ENCODE results near the gene TENM3.

Gene TENM3

DNA sequence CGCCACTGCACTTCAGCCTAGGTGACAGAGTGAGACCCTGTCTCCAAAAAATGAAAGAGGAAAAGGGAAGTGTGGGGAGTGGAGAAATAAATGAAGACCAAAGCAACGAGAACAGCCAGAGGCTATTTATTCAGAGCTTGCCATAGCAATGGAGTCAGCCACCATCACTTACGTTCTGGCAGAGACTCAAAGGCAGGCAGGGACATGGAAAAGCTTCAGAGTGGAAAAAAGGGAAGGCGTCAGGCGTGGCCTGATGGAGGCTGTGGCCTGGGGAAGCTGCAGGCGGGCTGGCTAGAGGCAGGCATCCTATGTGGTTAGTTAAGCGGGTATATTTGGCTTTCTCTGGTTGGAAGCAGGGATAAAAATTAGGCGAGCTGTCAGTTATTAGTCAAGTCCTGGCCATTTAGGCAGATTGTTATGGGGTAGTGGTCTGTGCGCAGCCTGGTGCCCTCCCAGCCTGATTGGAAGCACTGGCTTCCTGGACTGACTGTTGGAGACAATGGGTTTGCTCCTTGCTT, 600.7 kb downstream of the TENM3 start:
- no peaks in the 10 kb centered on the region for H3K4me1 ChIP-seq (ENCODE audit: low read length)
- H3K4me2 ChIP-seq (ENCODE audit: low read length) = no peak overlapping the region
- H2AFZ ChIP-seq (ENCODE audit: low read depth, low read length) = no peak overlapping the region
- no peaks in the 10 kb centered on the region for H3K9me3 ChIP-seq (ENCODE audit: insufficient read depth, low read length)
- H3K4me3 ChIP-seq (ENCODE audit: low read length) = no peak overlapping the region
- no peaks in the 10 kb centered on the region for H4K20me1 ChIP-seq (ENCODE audit: insufficient read depth, low read length)
- no peak overlapping the region for H3K27ac ChIP-seq (ENCODE audit: low read length)
- no peaks in the 10 kb centered on the region for H3K79me2 ChIP-seq (ENCODE audit: low read length)
- no peaks in the 10 kb centered on the region for H3K36me3 ChIP-seq (replicated peaks; ENCODE audit: low read depth, low read length)
- no peaks in the 10 kb centered on the region for H3K27me3 ChIP-seq (ENCODE audit: low read depth, low read length)
- no peak overlapping the region for H3K9ac ChIP-seq (ENCODE audit: low read length)
- TF ChIP-seq, protein P1, sequence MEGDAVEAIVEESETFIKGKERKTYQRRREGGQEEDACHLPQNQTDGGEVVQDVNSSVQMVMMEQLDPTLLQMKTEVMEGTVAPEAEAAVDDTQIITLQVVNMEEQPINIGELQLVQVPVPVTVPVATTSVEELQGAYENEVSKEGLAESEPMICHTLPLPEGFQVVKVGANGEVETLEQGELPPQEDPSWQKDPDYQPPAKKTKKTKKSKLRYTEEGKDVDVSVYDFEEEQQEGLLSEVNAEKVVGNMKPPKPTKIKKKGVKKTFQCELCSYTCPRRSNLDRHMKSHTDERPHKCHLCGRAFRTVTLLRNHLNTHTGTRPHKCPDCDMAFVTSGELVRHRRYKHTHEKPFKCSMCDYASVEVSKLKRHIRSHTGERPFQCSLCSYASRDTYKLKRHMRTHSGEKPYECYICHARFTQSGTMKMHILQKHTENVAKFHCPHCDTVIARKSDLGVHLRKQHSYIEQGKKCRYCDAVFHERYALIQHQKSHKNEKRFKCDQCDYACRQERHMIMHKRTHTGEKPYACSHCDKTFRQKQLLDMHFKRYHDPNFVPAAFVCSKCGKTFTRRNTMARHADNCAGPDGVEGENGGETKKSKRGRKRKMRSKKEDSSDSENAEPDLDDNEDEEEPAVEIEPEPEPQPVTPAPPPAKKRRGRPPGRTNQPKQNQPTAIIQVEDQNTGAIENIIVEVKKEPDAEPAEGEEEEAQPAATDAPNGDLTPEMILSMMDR (IDR thresholded peaks at IDR 0.05; ENCODE audit: low read depth, low read length) = no peak
- no peak for TF ChIP-seq EZH2phosphoT487 (IDR thresholded peaks at IDR 0.05; ENCODE audit: low read depth)

- no peaks in the 10 kb centered on the region for H3K4me1 ChIP-seq (ENCODE audit: low read length)
- no peak overlapping the region for H3K4me3 ChIP-seq (ENCODE audit: low read length)
- H3K9me3 ChIP-seq (ENCODE audit: insufficient read depth, low read length) = no peaks in the 10 kb centered on the region
- H3K4me2 ChIP-seq (ENCODE audit: low read length) = no peak overlapping the region
- no peak overlapping the region for H3K27ac ChIP-seq (ENCODE audit: low read length)
- H4K20me1 ChIP-seq (ENCODE audit: insufficient read depth, low read length) = no peaks in the 10 kb centered on the region
- H3K27me3 ChIP-seq (ENCODE audit: low read depth, low read length) = no peaks in the 10 kb centered on the region
- no peak overlapping the region for H2AFZ ChIP-seq (ENCODE audit: low read depth, low read length)
- H3K79me2 ChIP-seq (ENCODE audit: low read length) = no peaks in the 10 kb centered on the region
- H3K36me3 ChIP-seq (replicated peaks; ENCODE audit: low read depth, low read length) = no peaks in the 10 kb centered on the region
- TF ChIP-seq EZH2phosphoT487 (IDR thresholded peaks at IDR 0.05; ENCODE audit: low read depth) = no peak
- TF ChIP-seq, protein P1 (IDR thresholded peaks at IDR 0.05; ENCODE audit: low read depth, low read length) = no peak
- no peak overlapping the region for H3K9ac ChIP-seq (ENCODE audit: low read length)
These were observed 602.4 kb downstream of the TENM3 start for GRCh38 chr4:182845618-182846017.

DNA sequence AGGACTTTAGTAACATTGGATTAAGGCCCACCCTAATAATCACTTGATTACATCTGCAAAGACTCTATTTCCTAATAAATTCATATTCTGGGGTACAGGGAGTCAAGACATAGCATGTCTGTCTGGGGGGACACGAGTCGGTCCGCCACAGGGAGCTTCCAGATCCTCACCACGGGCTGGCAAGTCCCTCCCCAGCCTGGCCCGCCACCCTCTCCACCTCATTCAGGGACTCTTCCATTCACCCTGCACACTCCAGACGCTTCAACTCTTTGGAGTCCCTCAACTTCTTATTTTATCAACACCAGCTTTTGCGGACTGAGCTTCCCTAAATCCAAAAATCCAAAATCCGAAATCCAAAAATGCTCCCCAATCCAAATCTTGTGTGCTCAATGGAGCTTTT, 602.8 kb downstream of the TENM3 start:
- Histone ChIP-seq H3K4me3 (ENCODE audit: low read length) (no peak overlapping the region), H3K79me2 (ENCODE audit: low read length) (no peaks in the 10 kb centered on the region), H2AFZ (ENCODE audit: low read depth, low read length) (no peak overlapping the region), H3K4me2 (ENCODE audit: low read length) (no peak overlapping the region), H4K20me1 (ENCODE audit: insufficient read depth, low read length) (no peaks in the 10 kb centered on the region), H3K27me3 (ENCODE audit: low read depth, low read length) (no peaks in the 10 kb centered on the region), H3K36me3 (replicated peaks; ENCODE audit: low read depth, low read length) (no peaks in the 10 kb centered on the region), H3K9me3 (ENCODE audit: insufficient read depth, low read length) (no peaks in the 10 kb centered on the region), H3K9ac (ENCODE audit: low read length) (no peak overlapping the region), H3K4me1 (ENCODE audit: low read length) (no peaks in the 10 kb centered on the region), H3K27ac (ENCODE audit: low read length) (no peak overlapping the region)
- TF ChIP-seq, protein P1 (IDR thresholded peaks at IDR 0.05; ENCODE audit: low read depth, low read length) = no peak
- TF ChIP-seq EZH2phosphoT487 (IDR thresholded peaks at IDR 0.05; ENCODE audit: low read depth) = no peak

DNA sequence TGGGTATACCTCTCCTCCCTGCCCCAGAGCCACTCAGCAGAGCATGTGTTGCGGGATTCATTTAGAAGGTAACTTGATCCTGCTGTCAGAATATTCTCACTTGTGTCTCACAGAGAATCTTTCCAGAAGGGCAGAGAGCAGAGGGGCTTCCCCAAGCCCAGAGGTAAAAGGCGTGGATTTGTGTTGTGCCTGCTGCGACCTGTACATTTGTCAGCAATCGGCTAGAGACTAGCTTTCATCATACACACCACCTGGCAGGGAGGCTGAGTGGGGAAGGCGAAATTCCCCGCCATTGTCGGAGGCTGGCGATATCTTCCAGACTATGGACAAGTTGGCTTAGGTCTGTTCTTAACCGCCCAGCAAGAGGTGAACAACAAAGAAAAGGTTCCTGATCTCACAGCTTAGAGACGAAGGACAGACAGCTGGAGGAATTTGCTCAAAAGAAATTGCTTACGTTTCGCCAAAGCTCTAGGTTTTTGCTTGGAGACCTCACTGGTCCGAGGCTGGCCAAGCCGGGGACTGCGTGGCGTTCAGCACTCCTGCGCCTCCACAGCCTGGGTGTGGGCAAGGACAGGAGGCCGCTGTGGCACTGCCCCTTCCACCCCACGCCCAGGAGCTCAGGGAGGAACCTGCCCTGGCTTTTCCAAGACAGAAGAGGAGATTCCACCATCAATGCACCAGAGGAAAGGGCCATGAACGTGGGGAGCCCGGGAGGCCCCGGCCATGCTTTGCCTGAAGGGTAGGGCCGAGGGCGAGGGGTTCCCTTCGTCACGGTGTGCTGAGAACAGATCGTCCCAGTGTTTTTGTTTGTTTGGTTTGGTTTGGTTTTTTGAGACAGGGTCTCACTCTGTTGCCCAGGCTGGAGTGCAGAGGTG, 604.6 kb downstream of the TENM3 start:
- Histone ChIP-seq H3K27ac (ENCODE audit: low read length) (no peak overlapping the region), H3K9ac (ENCODE audit: low read length) (no peak overlapping the region), H4K20me1 (ENCODE audit: insufficient read depth, low read length) (no peaks in the 10 kb centered on the region), H3K27me3 (ENCODE audit: low read depth, low read length) (no peaks in the 10 kb centered on the region), H3K4me3 (ENCODE audit: low read length) (no peak overlapping the region), H2AFZ (ENCODE audit: low read depth, low read length) (no peak overlapping the region), H3K79me2 (ENCODE audit: low read length) (no peaks in the 10 kb centered on the region), H3K36me3 (replicated peaks; ENCODE audit: low read depth, low read length) (no peaks in the 10 kb centered on the region), H3K9me3 (ENCODE audit: insufficient read depth, low read length) (no peaks in the 10 kb centered on the region), H3K4me2 (ENCODE audit: low read length) (no peak overlapping the region), H3K4me1 (ENCODE audit: low read length) (no peaks in the 10 kb centered on the region)
- TF ChIP-seq EZH2phosphoT487 (IDR thresholded peaks at IDR 0.05; ENCODE audit: low read depth) = no peak
- TF ChIP-seq, protein P1 (IDR thresholded peaks at IDR 0.05; ENCODE audit: low read depth, low read length) = no peak
